ENCODE data around the gene COG4.

COG4 gene

DNA sequence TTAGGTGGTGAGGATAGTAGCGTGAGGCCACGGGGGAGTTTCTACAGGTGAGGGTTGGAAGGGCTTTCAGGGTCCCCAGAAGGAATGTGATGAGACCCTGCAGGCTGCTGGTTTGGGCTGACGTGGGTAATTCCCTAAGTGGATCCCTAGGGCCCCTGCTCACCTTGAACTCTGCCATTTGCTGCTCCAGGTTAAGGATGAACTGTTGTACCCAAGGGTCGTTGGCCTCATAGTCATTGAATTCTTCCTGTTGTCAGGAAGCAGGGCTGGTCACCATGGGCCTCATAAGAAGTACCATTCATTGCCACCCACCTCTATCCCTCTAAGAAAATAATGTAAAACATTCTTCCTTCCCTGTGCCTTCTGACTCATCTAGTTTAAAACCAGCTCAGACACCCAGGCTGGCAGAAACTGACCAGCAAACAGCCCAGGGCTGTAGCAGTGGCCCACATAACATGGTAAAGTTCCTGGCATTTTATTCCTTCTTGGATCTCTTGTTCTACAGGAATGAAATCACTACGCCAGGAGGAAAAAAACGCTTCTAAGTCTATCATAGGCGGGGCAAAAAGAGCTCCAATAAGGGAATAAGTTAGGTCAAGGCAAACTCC is 41.3 kb downstream of the COG4 start:
- TF ChIP-seq, protein P1, sequence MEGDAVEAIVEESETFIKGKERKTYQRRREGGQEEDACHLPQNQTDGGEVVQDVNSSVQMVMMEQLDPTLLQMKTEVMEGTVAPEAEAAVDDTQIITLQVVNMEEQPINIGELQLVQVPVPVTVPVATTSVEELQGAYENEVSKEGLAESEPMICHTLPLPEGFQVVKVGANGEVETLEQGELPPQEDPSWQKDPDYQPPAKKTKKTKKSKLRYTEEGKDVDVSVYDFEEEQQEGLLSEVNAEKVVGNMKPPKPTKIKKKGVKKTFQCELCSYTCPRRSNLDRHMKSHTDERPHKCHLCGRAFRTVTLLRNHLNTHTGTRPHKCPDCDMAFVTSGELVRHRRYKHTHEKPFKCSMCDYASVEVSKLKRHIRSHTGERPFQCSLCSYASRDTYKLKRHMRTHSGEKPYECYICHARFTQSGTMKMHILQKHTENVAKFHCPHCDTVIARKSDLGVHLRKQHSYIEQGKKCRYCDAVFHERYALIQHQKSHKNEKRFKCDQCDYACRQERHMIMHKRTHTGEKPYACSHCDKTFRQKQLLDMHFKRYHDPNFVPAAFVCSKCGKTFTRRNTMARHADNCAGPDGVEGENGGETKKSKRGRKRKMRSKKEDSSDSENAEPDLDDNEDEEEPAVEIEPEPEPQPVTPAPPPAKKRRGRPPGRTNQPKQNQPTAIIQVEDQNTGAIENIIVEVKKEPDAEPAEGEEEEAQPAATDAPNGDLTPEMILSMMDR (IDR thresholded peaks at IDR 0.05) = no peak
- no peak for DNase-seq (ENCODE audit: low spot score)
- H3K4me3 ChIP-seq = no peak overlapping the region
- H3K27ac ChIP-seq = no peak overlapping the region

DNA sequence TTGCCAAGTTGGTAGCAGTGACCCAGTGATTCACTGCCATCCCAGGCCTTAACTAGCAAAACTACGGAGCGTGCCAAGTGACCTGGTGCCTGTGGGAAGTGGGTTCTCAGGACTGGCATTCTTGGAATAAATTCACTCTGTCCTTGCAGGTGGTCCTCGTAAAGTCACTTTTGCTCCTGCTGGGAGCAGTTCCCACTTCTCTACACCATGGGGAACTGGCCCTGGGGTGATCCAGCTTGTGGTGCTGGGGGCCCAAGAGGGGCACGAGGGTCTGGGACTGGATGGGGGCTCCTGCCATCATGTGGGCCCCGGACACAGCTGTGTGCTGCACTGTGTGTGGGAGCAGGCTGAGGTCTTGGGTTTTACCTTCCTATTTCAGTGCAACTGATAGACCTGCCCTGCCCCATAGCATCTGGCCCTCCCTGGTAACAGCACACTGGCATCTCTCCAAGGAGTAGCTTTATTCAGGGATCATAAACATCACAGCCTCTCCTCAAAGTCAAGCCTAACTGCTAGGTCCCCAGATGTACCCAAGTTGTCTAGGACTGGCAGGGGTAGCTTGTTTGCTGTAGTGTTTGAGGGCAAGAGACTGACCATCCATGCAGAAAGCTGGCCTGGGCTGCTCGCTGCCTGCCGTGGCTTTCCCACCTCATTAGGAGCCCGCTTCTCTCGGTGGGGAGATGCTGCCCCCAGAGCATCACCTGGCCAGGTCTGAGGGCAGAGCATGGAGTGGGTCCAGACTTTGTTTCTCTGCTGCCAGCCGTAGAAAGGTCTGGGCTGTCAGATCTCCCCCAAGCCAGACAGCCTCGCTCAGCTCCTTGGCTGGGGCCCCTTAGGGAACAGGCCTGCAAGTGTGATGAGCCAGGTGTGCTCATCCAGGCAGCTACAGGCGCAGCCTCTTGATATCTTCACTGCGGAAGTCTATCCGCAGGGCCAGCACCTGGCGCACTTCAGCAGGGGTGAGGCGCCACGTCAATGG is 42.9 kb downstream of the COG4 start:
- DNase-seq (ENCODE audit: low spot score) = no peak
- H3K27ac ChIP-seq = no peak overlapping the region
- TF ChIP-seq, protein P1 (IDR thresholded peaks at IDR 0.05) = no peak
- H3K4me3 ChIP-seq = no peak overlapping the region

DNA sequence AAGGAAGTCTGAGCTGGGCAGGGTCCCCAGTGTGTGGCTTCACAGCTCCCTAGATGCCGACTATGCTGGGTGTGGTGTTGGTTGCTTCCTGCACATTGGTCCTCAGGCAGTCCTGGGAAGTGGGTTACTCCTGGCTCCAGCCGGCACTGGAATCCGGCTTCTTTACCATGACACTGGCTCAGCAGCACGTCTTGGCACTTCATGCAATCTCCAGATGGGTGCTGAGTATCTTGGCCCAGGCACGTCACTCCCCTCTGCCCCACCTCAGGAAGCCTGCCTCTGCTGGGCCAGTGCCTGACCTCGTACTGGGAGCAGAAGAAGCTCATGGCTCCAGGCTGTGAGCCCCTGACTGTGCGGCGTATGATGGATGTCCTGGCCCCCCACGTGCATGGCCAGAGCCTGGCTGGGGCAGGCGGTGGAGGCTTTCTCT is 44.4 kb downstream of the COG4 start:
- Histone ChIP-seq H3K4me3 (no peak overlapping the region), H3K27ac (peak overlapping the region in 1 of 2 donors; percentile 1)
- no peak for DNase-seq (ENCODE audit: low spot score)
- TF ChIP-seq, protein P1 (IDR thresholded peaks at IDR 0.05) = no peak

DNA sequence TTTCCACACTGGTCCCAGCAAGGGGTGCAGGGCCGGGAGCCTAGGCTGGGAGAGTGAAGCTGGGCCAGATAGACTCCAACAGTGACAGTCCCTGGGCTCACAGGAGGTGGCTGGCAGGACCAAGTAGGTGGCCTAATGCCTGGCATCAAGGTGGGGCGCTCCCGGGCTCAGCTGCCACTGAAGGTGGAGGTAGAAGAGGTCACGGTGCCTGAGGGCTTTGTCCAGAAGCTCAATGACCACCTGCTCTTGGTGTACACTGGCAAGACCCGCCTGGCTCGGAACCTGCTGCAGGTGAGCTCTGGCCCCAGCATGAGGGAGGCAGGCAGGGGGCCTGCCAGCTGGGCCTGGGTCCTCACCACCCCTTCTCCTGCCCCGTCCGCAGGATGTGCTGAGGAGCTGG is 45.2 kb downstream of the COG4 start:
- DNase-seq (ENCODE audit: low spot score) = no peak
- H3K27ac ChIP-seq = no peak overlapping the region
- TF ChIP-seq, protein P1 (IDR thresholded peaks at IDR 0.05) = no peak
- no peak overlapping the region for H3K4me3 ChIP-seq

DNA sequence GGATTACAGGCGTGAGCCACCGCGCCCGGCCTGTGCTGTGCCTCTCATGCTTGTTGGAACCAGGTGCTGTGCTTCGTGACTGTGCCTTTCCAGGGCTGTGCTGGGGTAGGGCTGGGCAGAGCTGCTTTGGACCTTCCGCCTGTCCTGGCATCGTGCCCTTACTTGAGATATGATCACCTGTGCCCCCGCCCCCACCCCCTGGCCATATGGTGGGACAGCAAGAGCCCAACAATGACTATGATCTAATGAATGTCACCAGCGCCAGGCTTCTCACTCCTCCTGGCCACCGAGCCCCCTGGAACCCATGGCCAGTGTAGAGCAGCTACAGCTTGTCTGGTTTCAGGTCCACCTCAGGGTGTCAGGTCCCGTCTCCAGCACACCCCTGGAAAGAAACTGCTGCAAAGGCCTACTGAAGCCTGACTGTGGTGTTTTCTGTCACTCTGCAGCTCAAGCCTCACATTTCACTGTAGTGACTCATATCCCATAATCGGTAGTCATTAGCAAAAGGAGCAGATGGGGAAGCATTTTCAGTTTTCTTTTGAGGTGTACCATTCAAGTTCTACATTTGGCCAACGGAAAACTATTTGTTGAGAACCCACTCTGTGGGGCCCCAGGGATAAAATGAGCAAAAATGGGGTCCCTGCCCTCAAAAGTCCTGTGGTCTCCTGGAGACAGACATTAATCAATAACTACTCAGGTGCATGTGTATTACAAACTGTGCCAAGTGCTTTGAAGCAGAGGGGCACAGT is 46.9 kb downstream of the COG4 start:
- no peak for DNase-seq (ENCODE audit: low spot score)
- Histone ChIP-seq H3K27ac (peak overlapping the region in 1 of 2 donors; percentile 13), H3K4me3 (no peak overlapping the region)
- TF ChIP-seq, protein P1 (IDR thresholded peaks at IDR 0.05) = no peak

DNA sequence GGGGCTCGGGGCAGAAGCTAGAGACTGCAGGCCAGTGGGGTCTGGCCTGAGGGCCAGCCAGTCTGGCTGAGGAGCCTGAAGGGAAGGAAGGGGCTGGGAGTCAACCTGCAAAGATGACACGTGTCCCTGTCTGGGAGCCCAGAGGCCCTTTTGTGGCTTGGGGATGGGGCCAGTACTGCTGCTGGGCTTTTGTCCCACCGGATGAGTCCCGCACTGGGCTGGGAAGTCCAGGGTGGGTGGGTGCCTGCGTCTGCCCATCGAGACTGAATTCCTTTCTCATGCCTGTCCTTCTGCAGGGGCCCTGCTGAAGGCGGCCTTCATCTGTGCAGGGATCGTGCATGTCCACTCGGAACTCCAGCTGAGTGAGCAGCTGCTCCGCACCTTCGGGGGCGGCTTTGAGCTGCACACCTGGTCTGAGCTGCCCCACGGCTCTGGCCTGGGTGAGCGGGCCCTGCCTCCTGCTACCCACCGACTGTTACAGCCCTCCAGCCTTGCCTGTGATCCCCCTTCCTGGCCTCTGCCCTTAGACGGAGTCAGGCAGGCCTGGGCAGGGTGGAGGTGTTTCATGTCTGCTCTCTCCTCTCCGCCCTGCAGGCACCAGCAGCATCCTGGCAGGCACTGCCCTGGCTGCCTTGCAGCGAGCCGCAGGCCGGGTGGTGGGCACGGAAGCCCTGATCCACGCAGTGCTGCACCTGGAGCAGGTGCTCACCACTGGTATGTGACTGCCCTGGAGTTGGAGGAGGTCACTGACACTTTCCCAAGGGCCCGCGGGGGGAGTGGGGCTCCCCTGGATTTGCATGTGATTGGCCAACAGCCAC is 48.1 kb downstream of the COG4 start:
- H3K27ac ChIP-seq = no peak overlapping the region
- no peak overlapping the region for H3K4me3 ChIP-seq
- TF ChIP-seq, protein P1 (IDR thresholded peaks at IDR 0.05) = no peak
- DNase-seq (ENCODE audit: low spot score) = no peak

Measured in coronary artery (tissue), 2 donors.